Activated B cell treated with CpG ODN at 0.5 μM for 24 hours (primary cell): ENCODE results near the gene SULT4A1. TPM values are rescaled to one million over a fixed set of nuclear protein-coding genes. Genes with fewer than 3 reads are reported as not detected.

Source experiments
- ATAC-seq: fragments of 200-7000 bp; cut with Tn5 transposase; one replicate; pipeline ENCODE4 v1.10.0; 2021; ENCODE audit warnings: low read depth, mild to moderate bottlenecking, moderate library complexity
- CTCF ChIA-PET: fragments of 350-600 bp; sonication (Branson Sonifier 250); formaldehyde crosslinking; loops from one replicate; lab custom pipeline; 2021; ENCODE audit warnings: antibody characterized with exemption; lab: Charles Lee
- POLR2A ChIA-PET: fragments of 350-600 bp; sonication (Branson Sonifier 250); formaldehyde crosslinking; loops from one replicate; lab custom pipeline; 2021; ENCODE audit warnings: antibody characterized with exemption; lab: Charles Lee
- DNase-seq: peaks from one replicate; pipeline ENCODE4 v3.0.0; 2022
- H3K27ac Mint-ChIP-seq: one replicate; pipeline ENCODE4 v1.8.0; 2020; ENCODE audit warnings: mixed read lengths
- H3K27me3 Mint-ChIP-seq: one replicate; pipeline ENCODE4 v1.8.0; 2021; ENCODE audit warnings: mixed read lengths
- H3K36me3 Mint-ChIP-seq: one replicate; pipeline ENCODE4 v1.8.0; 2021; ENCODE audit warnings: low read depth, mixed read lengths
- H3K4me1 Mint-ChIP-seq: one replicate; pipeline ENCODE4 v1.8.0; 2021; ENCODE audit warnings: mixed read lengths
- H3K4me3 Mint-ChIP-seq: one replicate; pipeline ENCODE4 v1.8.0; 2020; ENCODE audit warnings: mild to moderate bottlenecking, mixed read lengths
- H3K9me3 Mint-ChIP-seq: one replicate; pipeline ENCODE4 v1.8.0; 2020; ENCODE audit warnings: mixed read lengths
- intact Hi-C: fragments of 100-400 bp; cut with micrococcal nuclease; formaldehyde crosslinking; loops from one replicate; pipeline ENCODE4 v1.15.1; 2024
- total RNA-seq: library from RNA; stranded (reverse); gene quantifications from 2 replicates; pipeline ENCODE4 v1.2.3, GENCODE V29; 2022
- TF ChIP-seq, protein P1 (sequence below): fragments of 200-600 bp; IDR thresholded peaks from one replicate; pipeline ENCODE4 v1.8.0; 2022; ENCODE audit warnings: antibody characterized with exemption, mild to moderate bottlenecking

Gene SULT4A1
- total RNA-seq, 1 donor from 2014 or later = not detected

DNA sequence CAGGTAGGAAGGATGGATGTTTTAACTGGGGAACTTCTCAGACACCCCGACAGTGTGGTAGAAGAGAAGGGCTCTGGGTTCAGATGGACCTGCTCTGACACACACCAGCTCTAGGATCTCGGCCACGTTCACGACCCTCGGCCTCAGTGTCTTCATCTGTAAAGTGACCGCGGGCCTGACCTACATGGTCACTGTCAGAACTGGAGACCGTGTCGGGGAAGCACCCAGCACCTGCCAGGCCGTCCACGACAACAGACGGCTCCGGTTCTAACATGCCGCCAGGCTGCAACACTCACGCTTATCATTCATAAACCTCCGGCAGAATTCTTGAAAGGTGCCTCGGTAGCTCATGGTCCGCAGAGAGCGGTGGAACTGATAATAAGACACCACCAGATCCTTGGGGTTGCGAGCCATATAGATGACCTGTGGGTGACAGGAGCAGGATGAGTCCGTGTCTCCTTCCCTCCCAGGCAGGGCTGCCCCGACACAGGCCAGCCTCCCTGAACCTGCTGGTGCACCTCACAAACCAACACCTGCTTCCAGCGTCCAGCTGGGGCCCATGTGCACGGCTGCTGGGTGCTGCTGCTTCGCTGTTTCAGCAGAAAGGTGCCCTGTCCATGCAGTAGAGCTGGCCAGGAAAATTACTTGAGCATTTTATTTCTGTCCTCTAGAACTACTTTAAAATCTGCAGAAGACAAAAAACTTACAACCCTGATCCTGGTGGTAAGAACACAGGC lies 23.6 kb downstream of the SULT4A1 start:
- no peak overlapping the region for H3K27ac Mint-ChIP-seq
- POLR2A ChIA-PET = no interaction called here
- DNase-seq = no peak
- no peak overlapping the region for H3K4me3 Mint-ChIP-seq
- H3K4me1 Mint-ChIP-seq = no peaks in the 10 kb centered on the region
- no peaks in the 10 kb centered on the region for H3K36me3 Mint-ChIP-seq
- ATAC-seq = no peak
- intact Hi-C loops = no loop called here
- peaks cover 6% of the 10 kb centered on the region for H3K27me3 Mint-ChIP-seq
- TF ChIP-seq, protein P1, sequence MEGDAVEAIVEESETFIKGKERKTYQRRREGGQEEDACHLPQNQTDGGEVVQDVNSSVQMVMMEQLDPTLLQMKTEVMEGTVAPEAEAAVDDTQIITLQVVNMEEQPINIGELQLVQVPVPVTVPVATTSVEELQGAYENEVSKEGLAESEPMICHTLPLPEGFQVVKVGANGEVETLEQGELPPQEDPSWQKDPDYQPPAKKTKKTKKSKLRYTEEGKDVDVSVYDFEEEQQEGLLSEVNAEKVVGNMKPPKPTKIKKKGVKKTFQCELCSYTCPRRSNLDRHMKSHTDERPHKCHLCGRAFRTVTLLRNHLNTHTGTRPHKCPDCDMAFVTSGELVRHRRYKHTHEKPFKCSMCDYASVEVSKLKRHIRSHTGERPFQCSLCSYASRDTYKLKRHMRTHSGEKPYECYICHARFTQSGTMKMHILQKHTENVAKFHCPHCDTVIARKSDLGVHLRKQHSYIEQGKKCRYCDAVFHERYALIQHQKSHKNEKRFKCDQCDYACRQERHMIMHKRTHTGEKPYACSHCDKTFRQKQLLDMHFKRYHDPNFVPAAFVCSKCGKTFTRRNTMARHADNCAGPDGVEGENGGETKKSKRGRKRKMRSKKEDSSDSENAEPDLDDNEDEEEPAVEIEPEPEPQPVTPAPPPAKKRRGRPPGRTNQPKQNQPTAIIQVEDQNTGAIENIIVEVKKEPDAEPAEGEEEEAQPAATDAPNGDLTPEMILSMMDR = no peak
- H3K9me3 Mint-ChIP-seq = no peaks in the 10 kb centered on the region
- CTCF ChIA-PET = no interaction called here

DNA sequence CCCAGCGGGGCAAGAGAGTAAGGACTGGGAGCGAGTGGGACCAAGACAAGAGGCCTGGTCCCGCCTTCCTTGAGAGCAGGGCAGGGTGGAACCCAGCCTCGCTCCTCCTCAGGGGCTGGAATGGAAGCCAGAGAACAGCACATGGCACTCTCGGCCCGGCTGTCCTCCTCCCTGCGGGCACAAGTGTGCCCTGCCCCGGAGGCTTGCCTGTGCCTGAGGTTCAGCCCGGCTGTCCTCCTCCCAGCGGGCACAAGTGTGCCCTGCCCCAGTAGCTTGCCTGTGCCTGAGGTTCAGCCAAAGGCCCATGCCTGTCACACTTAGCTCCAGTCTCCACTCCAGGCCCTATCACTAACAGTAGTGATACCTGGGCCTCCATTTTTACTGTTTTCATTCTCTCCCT lies 24.2 kb downstream of the SULT4A1 start:
- Mint-ChIP-seq H3K27me3 (peaks cover 6% of the 10 kb centered on the region), H3K4me3 (no peak overlapping the region), H3K27ac (no peak overlapping the region), H3K4me1 (no peaks in the 10 kb centered on the region), H3K36me3 (no peaks in the 10 kb centered on the region), H3K9me3 (no peaks in the 10 kb centered on the region)
- TF ChIP-seq, protein P1 = no peak
- DNase-seq (no peak), ATAC-seq (no peak)
- ChIA-PET POLR2A (no interaction called here), CTCF (no interaction called here)
- intact Hi-C loops = no loop called here

DNA sequence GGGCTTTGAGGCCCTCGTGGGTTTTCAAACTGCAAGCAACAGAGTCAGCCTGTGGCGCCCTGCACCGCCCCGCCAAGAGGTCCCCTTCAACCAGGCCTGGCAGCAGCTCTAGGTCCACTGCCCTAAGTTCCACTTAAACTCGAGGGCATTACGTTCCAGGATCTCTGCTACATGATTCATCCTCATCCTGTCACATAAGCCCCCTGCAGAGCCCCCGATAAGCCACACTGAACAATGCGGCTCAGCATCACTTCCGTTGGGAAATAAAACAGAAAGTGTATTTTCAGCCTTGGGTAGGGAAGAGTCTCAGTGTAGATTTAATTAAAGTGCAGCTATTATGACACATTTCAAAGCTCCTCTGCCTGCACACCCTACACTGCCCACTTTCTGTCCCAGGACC lies 24.6 kb downstream of the SULT4A1 start:
- DNase-seq = no peak
- intact Hi-C loops = no loop called here
- POLR2A ChIA-PET = no interaction called here
- no peak overlapping the region for H3K27ac Mint-ChIP-seq
- no peak overlapping the region for H3K4me3 Mint-ChIP-seq
- CTCF ChIA-PET = no interaction called here
- peaks cover 6% of the 10 kb centered on the region for H3K27me3 Mint-ChIP-seq
- TF ChIP-seq, protein P1 = no peak
- no peaks in the 10 kb centered on the region for H3K9me3 Mint-ChIP-seq
- no peak for ATAC-seq
- no peaks in the 10 kb centered on the region for H3K36me3 Mint-ChIP-seq
- no peaks in the 10 kb centered on the region for H3K4me1 Mint-ChIP-seq

DNA sequence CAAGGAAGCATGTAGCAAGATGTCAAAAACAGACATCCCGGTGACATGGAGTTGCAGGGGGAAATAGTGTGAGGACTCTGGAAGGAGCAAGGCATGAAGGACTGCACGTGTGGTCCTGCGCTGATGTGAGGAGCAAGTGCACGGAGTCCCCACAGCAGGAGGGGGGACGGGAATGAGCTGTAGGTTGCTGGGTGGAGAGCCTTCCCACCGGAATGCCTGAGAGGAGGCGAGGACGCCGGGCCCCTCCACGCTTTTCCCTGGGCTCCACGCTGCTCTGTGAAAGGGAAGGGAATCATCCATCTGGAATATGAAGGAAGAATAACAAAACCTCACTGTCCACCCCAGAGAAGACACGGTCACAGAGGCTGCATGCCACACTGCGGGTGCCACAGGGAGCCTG lies 26.6 kb downstream of the SULT4A1 start:
- no peak for ATAC-seq
- Mint-ChIP-seq H3K4me3 (no peak overlapping the region), H3K36me3 (no peaks in the 10 kb centered on the region), H3K27ac (no peak overlapping the region), H3K4me1 (no peaks in the 10 kb centered on the region), H3K27me3 (peaks cover 6% of the 10 kb centered on the region), H3K9me3 (no peaks in the 10 kb centered on the region)
- DNase-seq = no peak
- intact Hi-C loops = no loop called here
- TF ChIP-seq, protein P1 = no peak
- ChIA-PET POLR2A (no interaction called here), CTCF (no interaction called here)

DNA sequence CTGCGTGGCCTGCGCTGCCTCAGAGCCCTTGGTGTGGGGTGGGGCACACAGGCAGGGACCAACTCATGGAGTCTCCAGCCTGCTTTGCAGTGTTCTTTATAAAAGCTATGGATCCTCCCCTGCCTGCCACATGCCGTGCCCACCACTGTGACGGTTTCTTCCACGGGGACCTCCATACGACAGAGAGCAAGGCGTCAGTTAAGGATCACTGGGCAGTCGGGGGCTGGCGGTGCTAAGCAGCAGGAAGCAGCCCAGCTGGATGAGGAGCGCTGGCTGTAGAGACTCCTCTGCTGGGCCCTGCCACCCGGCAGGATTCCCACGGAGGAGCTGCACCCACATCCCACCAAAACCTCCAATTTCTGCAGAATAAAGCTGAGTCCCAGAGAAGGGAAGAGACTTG lies 27.1 kb downstream of the SULT4A1 start:
- Mint-ChIP-seq H3K4me1 (no peaks in the 10 kb centered on the region), H3K36me3 (no peaks in the 10 kb centered on the region), H3K27me3 (peaks cover 6% of the 10 kb centered on the region), H3K9me3 (no peaks in the 10 kb centered on the region), H3K27ac (no peak overlapping the region), H3K4me3 (no peak overlapping the region)
- intact Hi-C loops = no loop called here
- DNase-seq (no peak), ATAC-seq (no peak)
- POLR2A ChIA-PET = no interaction called here
- CTCF ChIA-PET = no interaction called here
- TF ChIP-seq, protein P1 = no peak
